ENCODE results near the gene CD2. TPM values are rescaled to one million over a fixed set of nuclear protein-coding genes. Genes with fewer than 3 reads are reported as not detected.

CD2 gene
- total RNA-seq, 4 donors from 2014 or later = 0.42 to 4.3 (median 0.90) TPM

DNA sequence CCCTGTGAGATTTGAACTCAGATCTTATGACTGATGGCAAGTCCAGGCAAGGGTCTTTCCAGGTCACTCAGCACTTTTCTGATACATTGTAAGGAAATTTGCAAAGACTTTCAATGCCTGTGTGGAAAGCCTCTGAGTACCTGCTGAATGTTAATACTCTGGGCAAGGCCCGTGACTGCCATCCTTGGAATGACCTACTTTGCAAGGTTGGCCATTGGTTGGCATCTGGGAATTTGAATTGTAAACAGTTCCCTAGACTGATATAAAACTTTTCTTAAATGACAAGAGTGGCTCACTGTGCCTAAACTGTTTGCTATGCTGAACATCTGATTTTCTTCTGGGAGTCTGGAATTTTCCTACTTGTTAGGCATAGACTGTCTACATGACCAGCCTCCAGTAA is 57.1 kb downstream of the CD2 start:
- WGBS = 100% methylated on average over 1 of the region's 1 CpG
- H3K4me1 ChIP-seq = no peaks in the 10 kb centered on the region
- no peak overlapping the region for H3K4me3 ChIP-seq

DNA sequence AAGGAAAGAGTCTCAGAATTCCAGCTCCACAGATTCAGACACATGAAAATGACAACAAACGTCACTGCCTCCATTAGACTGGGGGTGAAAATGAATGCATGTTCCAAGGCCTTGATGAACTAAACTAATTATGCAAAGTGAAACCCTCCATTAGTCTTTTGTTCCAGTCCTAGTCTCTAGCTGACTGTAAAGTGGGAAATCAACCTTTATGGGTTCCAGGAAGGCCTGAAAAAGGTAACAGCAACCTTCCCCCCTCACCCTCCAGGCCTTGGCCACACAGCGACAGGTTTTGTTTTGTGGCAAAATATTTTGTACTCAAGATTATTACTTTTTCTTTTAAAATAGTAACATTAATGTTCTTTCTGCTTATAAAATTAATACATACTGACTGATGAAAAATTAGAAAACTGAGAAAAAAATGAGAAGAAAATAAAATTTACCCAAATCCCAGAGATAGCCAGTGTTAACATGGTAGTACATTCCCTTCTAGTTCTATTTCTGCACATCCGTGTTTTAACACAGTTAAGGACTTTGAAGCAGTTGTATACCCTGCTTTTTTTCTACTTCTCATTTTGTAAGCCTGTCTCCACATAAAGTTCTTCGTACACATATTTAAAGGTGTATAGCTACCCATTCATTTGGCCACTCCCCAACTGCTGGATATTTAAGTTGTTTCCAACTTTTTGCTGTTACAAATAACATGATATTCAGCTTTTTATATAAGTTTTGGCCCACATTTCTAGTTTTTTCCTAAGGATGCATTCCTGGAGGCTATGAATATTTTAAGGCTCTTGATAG is 60.9 kb downstream of the CD2 start:
- DNase-seq (ENCODE audit: extremely low spot score) = no peak
- Histone ChIP-seq H3K9me3 (peaks cover 0 to 16% (median 0%) of the 10 kb centered on the region in 4 donors), H3K27me3 (no peaks in the 10 kb centered on the region), H3K36me3 (no peaks in the 10 kb centered on the region), H3K4me3 (no peak overlapping the region), H3K4me1 (no peaks in the 10 kb centered on the region), H3K27ac (replicated peaks in 1 of 4) (no peak overlapping the region)
- intact Hi-C loops (cut with DNase I) = no loop called here
- WGBS = 77% methylated on average over 4 of the region's 4 CpGs
- no peak for TF ChIP-seq POLR2A (IDR thresholded peaks at IDR 0.05; ENCODE audit: low read depth)

More for the DNA sequence above, 57.1 kb downstream of the CD2 start:
- no peaks in the 10 kb centered on the region for H3K27me3 ChIP-seq
- intact Hi-C loops (cut with DNase I) = no loop called here
- no peaks in the 10 kb centered on the region for H3K36me3 ChIP-seq
- H3K27ac ChIP-seq (replicated peaks in 1 of 4) = no peak overlapping the region
- TF ChIP-seq, protein P1, sequence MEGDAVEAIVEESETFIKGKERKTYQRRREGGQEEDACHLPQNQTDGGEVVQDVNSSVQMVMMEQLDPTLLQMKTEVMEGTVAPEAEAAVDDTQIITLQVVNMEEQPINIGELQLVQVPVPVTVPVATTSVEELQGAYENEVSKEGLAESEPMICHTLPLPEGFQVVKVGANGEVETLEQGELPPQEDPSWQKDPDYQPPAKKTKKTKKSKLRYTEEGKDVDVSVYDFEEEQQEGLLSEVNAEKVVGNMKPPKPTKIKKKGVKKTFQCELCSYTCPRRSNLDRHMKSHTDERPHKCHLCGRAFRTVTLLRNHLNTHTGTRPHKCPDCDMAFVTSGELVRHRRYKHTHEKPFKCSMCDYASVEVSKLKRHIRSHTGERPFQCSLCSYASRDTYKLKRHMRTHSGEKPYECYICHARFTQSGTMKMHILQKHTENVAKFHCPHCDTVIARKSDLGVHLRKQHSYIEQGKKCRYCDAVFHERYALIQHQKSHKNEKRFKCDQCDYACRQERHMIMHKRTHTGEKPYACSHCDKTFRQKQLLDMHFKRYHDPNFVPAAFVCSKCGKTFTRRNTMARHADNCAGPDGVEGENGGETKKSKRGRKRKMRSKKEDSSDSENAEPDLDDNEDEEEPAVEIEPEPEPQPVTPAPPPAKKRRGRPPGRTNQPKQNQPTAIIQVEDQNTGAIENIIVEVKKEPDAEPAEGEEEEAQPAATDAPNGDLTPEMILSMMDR (IDR thresholded peaks at IDR 0.05) = no peak
- TF ChIP-seq EP300 (IDR thresholded peaks at IDR 0.05) (no peak), POLR2A (IDR thresholded peaks at IDR 0.05; ENCODE audit: low read depth) (no peak), POLR2AphosphoS5 (IDR thresholded peaks at IDR 0.05) (no peak)
- H3K9me3 ChIP-seq = peaks cover 0 to 16% (median 0%) of the 10 kb centered on the region in 4 donors
- DNase-seq (ENCODE audit: extremely low spot score) = peak; percentile 39

DNA sequence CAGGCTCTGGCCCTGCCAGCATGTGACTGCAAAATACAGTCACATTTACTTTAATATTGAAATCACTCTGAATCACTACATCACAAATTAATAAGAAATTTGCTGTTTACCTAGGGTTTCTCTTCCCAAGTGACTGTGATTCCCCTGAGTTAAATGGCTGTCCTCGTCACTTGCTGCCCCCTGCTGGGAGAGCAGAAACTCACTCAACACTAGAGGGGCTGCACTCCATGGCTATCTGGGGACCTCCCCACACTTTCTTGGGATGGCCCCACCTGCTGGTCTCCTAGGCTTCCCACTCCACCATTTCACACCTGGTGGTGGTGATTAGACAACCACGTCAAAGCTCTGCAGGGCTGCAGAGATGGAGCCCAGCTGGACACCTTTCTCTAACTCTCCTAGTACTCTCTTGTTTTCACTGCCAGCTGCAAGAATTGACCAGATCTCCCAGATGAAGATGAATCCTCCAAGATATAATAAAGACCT is 63.4 kb downstream of the CD2 start:
- H3K9me3 ChIP-seq = peaks cover 0 to 4% (median 0%) of the 10 kb centered on the region in 4 donors
- no peak overlapping the region for H3K27ac ChIP-seq (replicated peaks in 1 of 4)
- DNase-seq (ENCODE audit: extremely low spot score) = no peak
- H3K4me3 ChIP-seq = no peak overlapping the region
- TF ChIP-seq, protein P1 (IDR thresholded peaks at IDR 0.05) = peak; percentile 27 to 36 (median 34)
- TF ChIP-seq POLR2A (IDR thresholded peaks at IDR 0.05; ENCODE audit: low read depth) = no peak
- H3K36me3 ChIP-seq = no peaks in the 10 kb centered on the region
- 33% methylated on average over 2 of the region's 2 CpGs for WGBS
- no peaks in the 10 kb centered on the region for H3K27me3 ChIP-seq
- intact Hi-C loops (cut with DNase I) = no loop called here
- H3K4me1 ChIP-seq = no peaks in the 10 kb centered on the region

Other genes starting within 250 kb of the CD2 start
- 10 to 100 TPM; 20.3 to 23.4 (median 21.7) TPM for gene CD58, start 183.4 kb upstream of the CD2 start, total RNA-seq
- 10 to 100 TPM in 1 of 4 donors, 1 to 10 TPM in 3; 2.5 to 14.3 (median 8.5) TPM for gene IGSF3, start 86.7 kb upstream of the CD2 start, total RNA-seq
- gene PTGFRN, start 155.5 kb downstream of the CD2 start, total RNA-seq = 100 to 1,000 TPM in 3 of 4 donors, 10 to 100 TPM in 1; 69.1 to 150 (median 106) TPM
- 1 to 10 TPM in 2 of 4 donors, under 1 TPM in 2; 0.26 to 1.5 (median 0.87) TPM for gene CD101, start 247.3 kb downstream of the CD2 start, total RNA-seq

Measured in esophagus muscularis mucosa (tissue), 4 donors.